GM19452 (cell line): ENCODE data around the gene S100A2.

ENCODE experiments used
- ATAC-seq: cut with Tn5 transposase; IDR thresholded peaks from one replicate; pipeline ENCODE4 v1.9.1; 2021; ENCODE audit not compliant: unreplicated experiment

Gene S100A2

DNA sequence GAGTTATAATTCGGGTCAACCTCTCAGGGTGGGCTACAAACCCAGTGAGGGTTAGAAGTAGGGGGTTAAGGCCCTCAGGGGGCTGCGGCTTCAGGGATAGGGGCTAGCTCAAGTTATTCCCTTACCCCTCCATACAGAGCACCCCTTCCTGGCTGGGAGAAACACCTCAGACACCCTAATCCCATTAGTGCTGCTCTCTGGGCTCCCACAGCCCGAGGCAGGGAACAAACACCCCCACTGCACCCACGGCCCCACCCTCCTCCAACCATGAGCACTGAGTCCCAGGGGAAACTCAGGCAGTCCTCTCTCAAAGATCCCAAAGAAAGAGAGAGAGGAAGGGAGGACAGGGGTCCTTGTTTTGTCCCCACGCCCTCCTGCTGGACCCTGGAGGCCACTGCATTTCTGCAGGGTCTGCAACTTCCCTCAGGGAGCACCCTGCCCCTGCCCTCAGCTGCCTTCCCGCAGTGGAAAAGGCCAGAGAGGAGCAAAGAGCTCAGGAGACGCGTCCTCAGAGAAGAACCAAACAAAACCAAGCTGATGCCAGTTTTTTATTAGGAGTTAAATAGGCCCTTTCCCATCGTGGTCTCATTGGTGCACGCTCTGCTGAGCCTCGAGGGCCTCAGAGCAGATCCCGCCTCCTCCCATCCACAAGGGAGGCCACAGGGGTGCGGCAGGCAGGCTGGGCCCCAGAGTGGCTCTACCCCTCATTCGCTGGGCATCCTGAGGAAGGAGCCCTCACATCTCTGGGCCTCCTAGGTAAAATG, 18.7 kb downstream of the S100A2 start:
- no peak for ATAC-seq

DNA sequence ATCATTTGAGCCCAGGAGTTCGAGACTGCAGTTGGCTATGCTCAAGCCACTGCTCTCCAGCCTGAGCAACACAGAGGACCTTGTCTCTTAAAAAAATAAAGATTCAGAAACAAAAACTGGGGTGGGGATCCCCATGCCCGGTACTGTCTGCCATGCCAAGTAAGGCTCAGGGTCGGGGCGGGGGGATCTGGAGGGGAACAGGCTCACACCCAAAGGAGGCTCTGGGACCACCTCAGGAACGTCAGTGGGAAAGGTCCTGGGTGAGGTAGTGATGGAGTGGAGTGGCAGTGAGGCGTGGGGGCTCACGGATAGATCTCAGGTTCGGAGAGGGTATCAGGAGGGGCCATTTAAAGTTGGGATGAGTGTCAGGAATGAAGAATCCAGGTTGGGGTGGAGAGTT, 19.3 kb downstream of the S100A2 start:
- ATAC-seq: no peak

DNA sequence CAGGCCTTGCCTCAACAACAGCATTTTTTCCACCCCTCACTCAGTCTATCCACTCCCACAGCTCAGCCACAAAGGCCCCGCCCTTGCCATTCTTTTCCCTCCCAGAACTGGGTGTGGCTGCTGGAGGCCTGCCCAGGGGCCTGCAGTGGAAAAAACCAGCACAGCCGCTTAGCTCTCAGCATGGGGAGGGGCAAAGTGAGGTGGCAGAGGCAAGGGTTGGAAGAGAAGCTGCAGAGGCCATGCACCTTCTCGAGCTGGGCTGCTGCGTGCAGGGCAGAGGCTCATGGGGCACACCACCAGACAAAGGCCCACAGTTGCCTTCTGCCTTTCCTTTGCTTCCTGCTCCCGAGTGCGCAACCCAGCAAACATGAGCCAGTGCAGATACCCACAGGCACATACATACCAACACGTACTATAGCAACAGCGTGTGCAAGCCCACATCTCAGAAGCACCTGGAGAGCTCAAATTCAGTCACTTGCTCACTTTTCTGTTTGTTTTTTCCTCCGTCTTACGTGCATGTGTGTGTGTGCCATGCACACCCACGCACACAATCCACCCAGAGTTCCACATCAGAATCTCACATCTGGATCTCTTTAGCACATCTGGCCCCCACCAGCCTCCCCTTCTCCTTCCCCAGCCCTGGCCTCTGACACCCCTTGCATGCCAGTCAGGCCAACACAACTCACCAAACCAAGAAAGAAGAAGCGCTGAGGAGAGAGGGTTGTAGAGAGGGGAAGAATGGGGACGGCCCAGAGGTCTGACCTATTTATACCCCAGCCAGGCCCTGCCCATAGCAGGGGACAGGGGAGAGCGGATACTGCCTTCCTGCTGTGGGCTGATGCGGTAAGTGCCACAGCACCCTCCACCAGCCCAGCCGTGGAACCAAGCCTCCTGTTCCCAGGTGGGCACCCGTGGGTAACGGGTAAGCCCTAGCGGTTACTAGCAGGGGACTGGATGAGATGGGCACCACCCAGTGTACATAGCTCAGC, 20.3 kb downstream of the S100A2 start, which contains the start of gene S100A4:
TSS of gene S100A4 (minus strand) at position 740 of the 989 bp plus-strand sequence. CDS start 1,012 bp downstream, outside the sequence.
- ATAC-seq: no peak

DNA sequence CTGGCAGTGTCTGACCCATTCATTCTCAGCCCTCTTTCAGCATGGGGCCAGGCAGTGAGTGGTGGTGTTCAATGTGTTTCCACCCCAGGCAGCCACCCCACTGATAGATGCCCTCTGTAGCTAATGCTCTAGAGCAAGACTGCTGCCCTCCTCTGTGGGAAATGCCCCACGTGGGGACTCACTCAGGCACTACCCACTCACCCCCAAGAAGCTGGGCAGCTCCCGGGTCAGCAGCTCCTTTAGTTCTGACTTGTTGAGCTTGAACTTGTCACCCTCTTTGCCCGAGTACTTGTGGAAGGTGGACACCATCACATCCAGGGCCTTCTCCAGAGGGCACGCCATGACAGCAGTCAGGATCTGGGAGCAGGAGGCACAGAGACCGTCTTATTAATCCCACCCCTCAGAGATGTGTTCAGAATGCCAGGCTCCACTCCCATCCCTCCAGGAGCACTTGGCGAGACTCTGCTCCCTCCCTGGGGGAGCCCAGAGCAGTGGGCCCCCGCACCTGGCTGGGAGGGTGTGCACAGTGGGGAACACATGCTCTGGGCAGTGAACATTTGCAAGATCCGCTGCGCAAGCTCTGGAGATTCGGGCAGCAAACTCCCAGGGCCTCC, 21.1 kb downstream of the S100A2 start:
- ATAC-seq: no peak

DNA sequence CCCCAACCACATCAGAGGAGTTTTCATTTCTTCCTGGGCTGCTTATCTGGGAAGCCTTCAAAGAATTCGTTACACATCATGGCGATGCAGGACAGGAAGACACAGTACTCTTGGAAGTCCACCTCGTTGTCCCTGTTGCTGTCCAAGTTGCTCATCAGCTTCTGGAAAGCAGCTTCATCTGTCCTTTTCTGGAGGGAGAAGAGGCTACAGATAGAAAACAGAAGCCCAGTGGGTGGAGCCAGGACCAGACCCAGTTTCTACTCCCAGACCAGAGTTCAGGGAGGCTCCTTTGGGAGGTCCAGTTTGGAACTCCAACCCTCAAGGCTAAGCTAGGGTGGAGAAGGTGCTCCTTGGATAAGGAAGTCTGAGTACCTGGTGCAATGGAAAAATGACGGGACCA, 21.9 kb downstream of the S100A2 start:
- ATAC-seq: no peak

DNA sequence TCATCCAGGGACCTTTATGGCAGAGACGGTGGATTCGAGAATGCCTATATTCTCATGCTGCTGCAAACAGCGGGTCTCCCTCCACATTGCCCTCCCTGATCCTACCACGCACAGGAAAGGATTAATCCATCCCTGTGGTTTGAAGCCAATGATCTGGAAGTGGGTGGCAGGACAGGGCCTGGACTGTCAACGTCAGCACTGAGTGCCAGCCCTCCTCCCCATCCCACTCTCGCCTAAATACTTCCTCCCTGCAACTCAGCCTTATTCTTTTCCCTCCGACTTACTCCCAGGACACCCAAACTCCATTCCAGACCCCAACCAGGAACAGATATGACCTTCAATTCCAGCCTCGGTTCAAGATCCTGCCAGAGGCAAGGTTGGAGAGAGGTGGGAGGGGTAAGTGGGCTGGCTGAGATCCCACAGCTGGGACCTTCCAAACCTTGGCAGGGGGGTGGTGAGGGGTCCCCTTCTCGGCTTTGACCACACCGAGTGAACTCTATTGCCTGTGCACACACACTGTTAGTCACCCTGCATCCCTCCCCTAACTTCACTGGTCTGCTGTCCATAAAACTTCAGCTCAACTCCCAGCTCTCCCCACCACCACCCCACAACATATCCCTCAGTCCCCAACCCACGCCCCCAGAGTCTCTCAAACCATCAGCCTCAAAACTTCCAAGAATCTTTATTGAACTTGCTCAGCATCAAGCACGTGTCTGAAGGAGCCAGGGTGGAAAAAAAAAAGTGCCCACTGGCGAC, 22.5 kb downstream of the S100A2 start:
- no peak for ATAC-seq

DNA sequence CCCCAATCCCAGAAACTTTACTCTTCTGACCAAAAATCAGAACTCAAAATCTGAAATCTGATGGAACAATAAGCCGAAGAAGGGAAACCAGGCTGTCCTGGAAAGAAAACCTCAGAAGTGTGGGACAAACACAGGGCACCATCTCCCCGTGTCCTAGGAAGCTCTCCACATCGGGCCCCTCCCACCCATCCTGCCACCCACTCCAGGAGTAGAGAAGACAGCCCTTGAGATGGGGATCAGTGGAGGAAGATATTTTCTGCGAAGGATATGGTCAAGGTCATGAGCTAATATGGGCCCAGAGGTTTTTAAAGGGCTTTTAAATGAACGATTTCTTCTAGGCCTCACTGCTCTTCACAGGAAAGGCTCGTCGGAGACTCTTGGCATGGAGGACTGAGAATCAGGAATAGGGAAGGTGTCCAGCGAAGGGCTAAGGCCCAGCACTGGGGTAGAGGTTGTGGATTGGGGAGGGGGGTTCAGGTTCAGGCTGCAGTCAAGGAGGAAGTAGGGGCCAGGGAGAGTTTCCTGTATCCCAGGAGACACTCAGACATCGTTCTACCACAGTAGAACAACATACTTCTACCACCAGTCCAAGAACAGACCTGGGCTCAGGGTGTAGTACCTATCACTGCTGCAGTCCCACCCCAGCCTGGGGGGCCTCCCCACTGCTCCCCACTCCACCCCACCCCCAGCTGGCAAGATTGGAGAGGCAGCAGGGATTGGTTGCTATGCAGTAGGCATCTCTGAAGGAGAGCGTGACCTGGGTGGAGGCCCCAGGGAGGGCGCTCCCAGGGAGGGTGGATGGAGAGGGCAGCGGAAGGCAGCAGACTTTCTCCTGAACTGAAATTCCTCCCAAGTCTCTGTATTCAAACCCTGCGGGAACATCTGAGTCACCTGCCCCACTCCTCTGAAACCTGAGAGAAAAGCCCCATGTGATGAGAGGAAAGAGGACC, 23.7 kb downstream of the S100A2 start:
- no peak for ATAC-seq

DNA sequence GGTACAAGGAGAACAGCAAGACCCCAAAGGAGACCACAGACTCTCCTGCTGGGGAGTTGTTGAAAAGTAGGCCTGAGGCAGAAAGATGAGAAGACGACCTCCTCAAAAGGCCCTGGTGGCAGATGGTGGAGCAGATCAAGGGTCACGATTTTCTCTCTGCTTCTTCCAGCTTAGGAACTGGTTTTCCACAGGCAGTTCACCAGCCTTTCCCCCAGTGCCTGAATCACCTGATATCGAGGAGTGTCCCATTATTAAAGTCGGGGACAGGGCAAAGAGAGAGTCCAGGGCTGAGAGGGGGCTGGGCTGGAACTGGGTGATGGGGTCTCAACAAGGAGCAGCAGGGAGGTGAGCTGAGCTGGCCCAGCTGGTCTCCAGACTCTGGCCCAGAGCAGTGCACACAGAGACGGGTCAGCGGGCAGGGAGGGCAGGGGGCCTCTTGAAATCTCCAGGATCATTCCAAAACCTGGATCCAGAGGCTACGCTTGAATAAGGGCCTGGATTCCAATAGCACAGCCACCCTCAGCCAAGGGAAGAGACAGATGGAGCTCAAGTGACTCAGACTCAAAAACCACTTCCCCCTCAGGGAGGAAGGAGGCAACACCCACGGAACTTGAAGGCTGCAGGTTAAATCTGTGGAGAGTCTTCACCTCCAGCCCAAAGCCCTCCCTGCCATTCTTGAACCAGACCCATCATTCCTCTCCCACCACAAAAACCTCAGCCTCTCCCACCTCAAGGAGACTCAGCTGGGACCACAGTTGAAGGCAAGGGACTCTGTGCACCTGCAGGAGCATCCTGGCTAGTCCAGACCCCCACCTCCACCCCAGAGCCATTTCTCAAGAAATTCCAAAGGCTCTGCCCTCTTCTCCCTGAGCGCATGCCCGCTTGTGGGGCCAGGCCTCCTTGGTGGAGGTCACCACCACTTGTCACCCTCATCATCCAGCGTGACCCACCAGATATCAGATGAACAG, 25.0 kb downstream of the S100A2 start, which contains the start of gene S100A5:
TSS of gene S100A5 (minus strand) at position 541 of the 968 bp plus-strand sequence. CDS start 743 bp downstream, outside the sequence.
- ATAC-seq: no peak

DNA sequence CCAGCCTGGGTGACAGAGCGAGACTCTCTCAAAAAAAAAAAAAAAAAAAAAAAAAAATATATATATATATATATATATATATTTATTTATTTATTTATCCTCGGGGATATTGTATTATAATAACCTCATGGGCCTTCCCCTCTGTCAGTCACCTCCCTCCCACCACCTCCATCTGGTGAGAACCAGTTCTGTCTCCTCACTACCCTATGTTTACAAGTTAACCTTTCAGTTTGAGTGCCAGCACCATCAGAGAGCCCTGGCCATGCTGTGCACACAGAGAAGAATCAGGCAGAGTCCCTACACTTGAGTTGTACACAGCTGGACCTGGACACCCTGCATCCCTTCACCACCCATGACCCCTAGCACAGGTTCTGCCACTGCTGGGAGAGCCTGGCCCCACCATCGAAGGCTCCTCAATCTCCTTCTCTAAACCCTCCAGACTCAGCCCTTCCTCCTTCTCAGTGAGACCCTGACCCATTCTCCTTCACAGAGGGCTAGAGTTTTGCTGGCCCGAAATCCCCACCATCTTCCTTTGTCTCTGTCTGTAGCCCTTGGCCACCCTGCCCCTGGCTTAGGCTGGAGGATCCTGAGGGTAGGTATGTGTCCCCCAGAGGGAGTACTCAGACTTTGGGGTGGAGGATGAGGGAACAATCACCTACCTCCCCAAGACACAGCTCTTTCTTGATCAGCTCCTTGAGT, 26.1 kb downstream of the S100A2 start:
- no peak for ATAC-seq

DNA sequence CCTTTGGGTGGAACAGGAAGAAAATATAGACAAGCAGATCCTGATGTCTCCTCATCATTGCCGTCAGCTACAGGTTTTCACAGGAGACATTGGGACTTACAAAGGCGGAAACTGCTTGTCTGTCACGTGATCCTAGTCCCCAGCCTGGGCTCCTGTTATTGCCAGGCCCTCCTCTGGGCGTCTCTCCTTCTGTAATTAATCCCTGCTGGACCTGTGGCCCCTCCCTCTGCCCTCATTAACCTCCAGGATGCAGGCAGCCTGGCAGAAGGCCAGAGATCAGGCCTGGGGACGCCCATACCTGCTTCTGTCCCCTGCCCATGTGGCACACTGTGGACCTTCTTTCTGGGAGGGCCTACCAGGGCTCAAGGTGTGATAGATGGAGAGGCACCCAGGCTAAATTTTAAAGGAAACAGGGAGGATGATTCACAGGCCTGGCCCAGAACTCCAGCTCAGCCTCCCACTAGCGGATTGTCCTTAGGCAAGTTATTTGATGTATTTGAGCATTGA, 27.3 kb downstream of the S100A2 start:
- no peak for ATAC-seq

DNA sequence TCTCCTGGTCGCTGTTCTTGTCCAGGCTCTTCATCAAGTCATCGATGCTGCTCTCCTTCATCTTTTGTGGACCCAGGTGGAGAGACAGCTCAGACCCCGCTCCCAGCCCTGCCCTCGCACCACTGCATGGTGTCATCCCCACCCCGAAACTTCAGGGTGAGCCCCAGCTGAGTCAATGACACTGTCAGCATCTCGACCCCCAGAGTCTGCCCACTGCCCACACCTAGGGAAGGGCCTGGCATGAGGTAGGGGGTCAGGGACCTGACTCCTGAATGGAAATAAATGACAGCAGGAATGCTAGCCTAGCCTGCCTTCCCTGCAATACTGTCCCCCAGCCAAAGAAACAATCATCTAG, 28.3 kb downstream of the S100A2 start:
- ATAC-seq: no peak

DNA sequence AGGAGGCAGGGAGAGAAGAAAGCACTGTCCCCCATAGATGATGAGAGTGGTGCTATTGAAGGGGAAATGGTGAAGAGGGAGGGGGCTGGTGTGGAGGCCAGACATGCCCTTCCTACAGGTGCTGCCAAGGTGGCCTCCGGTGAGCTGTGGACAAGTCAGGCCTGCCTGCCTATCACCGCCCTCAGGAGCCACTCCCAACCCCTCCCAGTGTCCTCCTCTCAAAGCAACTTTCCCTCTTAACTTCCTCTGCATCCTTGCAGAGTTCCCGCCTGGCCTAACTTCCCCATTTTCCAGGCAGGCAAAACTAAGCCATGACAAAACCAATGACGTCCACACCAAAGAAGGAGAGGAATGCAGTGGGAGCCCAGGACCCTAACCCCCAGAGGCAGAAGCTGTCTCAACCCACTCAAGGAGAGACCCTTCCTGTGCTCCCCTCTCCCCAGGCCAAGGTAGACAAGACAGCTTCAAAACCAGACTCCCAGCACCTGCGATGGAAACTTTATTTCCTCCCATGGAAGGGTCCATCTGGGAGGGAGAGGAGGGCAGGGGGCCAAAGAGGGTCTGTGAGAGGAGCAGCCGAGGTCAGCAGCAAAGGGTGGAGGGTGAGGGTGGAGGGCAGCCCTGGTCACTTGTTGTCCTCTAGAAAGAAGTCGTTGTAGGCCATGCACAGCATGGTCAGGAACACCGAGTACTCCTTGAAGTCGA, 28.8 kb downstream of the S100A2 start:
- ATAC-seq: no peak

DNA sequence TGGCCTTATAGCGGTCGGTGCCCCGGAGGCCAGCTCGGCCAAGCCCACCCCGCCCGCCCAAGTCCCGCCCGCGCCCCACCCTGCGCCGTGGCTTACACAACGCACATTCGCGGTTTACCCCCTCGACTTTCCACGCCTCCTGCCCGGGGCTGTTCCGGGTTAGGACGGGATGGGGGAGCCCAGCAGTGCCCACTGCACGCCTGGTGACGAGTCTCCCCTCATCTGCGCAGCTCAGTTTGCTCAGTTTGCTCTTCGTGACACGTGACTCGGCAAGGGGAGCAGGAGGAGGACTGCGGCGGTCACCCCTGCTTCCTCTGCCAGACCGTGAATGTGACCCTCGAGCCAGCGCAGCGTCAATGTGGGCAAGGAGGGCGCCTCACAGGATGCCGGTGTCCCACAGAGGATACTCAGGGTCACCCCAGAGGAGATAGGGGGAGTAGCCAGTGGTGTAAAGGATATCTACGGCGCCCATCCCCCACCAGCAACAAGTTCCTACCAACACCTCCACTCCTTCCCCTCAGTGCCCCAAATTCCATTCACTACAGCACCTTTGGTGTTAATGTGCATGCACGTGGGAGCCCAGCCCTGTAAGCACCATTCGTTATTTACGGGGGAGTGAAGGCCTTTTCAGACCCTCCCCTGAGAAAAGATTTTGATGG, 29.5 kb downstream of the S100A2 start:
- no peak for ATAC-seq

DNA sequence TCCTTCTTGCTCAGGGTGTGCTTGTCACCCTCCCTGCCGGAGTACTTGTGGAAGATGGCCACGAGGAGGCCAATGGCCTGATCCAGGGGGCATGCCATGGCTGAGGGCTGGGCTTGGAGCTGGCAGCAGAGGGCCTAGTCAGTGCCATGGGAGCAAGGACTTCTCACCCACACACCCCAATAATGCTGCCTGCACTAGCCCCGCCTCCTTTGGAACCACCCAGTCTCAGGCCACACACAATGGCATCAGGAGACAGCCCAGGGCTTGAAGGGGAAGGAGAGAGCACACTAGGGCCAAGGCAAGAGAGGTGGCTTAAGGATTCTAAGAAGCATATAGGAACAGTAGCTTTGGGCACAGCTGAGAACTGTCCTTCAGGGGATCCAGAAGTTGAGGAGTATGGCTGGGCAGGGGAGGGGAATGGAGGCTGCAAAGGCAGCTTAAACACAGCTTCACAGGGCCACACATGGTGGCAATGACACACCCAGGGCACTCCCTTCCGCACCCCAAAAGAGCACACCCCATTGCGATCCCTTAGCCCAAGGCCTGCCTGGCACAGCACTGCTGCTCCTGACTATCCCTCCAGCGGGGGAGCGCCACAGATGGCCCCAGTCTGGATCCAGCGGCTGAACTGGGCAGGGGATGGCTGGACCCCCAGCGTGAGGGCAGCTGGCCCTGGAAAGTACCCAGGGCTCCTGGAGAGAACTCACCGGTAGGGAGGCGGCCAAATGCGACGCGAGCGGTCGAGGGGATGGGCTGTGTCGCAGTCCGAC, 30.2 kb downstream of the S100A2 start, which contains the start of gene S100A6:
TSS of gene S100A6 (minus strand) at position 750 of the 770 bp plus-strand sequence. CDS start at position 98, 652 bp downstream.
- ATAC-seq: no peak

DNA sequence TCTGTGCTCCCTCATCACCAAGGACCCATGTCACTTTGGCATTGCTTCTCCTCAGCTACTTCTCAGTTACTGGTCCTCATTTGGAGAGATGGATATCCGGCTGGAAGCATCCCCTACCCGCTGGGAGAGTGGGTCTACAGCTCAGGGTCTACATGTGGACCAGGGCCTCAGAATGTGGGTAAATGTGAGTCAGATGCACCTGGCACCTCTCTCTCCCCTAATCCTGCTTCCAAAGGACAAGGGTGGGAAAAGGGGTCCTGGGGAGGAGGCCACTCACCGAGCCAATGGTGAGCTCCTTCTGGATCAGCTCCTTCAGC, 30.8 kb downstream of the S100A2 start:
- ATAC-seq: no peak
